Measurements from ENCODE around the gene SLC7A4. TPM values are rescaled to one million over a fixed set of nuclear protein-coding genes. Genes with fewer than 3 reads are reported as not detected.
"Not testable (repeated sequence)": the region's sequence is repeated elsewhere in the genome, so short reads cannot be mapped to it uniquely, and the experiment has no call there.

The SLC7A4 gene, protein sequence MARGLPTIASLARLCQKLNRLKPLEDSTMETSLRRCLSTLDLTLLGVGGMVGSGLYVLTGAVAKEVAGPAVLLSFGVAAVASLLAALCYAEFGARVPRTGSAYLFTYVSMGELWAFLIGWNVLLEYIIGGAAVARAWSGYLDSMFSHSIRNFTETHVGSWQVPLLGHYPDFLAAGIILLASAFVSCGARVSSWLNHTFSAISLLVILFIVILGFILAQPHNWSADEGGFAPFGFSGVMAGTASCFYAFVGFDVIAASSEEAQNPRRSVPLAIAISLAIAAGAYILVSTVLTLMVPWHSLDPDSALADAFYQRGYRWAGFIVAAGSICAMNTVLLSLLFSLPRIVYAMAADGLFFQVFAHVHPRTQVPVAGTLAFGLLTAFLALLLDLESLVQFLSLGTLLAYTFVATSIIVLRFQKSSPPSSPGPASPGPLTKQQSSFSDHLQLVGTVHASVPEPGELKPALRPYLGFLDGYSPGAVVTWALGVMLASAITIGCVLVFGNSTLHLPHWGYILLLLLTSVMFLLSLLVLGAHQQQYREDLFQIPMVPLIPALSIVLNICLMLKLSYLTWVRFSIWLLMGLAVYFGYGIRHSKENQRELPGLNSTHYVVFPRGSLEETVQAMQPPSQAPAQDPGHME
- total RNA-seq = 8.1 TPM

DNA sequence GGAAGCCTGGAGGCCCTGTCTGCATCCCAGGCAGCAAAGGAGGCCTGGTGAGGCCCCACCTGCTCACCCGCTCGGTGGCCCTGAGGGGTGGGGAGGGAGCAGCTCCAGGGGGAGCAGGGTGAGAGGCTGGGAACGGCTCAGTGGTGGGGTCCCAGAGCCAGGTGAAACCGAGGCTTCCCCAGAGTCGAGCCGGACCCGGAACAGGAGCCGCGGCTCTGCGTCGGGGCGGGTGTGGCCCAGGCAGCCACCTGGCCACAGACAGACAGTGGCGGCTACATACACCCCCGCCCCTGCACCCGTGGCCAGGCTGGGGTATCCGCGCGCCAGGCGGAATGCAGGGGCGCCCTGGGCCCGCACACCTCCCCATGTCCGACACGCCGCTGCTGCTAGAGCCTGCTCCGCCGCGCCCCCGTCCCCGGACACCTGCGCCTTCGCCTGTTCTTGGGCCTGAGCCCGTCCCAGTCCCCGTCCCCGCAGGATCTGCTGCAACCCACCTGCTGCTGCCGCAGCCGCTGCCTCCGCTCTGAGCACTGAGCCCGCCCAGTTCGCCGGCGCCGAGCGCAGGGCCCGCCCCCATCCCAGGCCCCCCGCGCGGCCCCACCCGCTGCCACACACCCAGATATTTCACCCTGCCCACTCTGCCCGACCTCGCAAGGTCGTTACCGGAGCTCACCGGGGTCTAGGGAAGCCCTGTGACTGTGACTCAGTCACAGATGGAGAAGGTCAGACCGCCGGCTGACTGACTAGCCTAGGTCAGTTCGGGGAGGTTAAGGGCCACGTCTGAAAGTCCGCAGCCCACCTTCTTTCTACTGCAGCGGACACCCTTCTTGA, at the start of gene SLC7A4:
TSS of gene SLC7A4 (minus strand) at position 525 of the 831 bp plus-strand sequence. CDS start 749 bp downstream, outside the sequence.
- DNase-seq (ENCODE audit: low spot score) = no peak

DNA sequence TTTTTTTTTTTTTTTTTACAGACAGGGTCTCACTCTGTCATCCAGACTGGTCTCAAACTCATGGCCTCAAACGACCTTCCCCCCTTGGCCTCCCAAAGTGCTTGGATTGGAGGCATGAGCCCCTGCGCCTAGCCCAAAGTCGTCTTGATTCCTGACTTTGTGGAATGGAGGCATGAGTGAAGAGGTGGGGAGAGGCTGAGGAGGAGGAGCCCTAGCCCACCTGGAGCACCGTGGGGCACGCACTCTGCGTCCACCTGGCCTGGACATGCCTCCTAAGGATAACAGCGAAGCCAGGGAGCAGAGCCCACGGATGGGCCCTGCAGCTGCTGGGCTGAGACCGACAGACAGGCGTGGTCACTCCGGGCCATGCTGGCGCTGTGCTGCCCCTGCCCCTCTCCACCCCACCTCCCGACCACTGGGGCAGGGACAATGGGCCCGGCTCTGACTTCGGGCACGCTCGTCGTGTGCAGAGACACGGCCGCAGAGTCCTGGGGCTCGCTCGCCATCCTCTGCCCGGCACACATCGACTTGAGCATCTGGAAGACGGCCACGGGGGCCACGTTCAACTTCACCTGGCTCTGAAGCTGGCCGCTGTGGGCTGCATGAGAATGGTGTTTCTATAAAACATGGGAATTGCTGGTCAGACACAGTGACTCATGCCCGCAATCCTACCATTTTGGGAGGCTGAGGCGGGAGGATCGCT, 48.2 kb upstream of the SLC7A4 start:
- DNase-seq (ENCODE audit: low spot score) = no peak

DNA sequence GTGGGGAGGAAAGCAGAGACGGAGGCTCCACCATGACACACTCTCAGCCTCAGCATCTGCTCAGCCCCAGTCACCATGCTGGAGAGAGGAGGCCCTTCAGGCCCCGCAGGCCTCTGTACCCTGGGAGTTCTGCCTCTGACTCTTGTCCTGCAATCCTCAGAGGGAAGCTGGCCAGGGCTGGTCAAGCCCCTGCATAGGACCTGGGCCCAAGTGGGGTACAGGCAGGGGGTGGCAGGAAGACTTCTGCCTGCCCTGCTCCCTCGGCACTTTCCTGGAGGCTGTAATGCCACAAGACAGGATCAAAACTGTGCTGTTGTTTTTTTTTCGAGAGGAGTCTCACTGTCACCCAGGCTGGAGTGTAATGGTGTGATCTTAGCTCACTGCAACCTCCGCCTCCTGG, 47.1 kb upstream of the SLC7A4 start:
- no peak for DNase-seq (ENCODE audit: low spot score)

DNA sequence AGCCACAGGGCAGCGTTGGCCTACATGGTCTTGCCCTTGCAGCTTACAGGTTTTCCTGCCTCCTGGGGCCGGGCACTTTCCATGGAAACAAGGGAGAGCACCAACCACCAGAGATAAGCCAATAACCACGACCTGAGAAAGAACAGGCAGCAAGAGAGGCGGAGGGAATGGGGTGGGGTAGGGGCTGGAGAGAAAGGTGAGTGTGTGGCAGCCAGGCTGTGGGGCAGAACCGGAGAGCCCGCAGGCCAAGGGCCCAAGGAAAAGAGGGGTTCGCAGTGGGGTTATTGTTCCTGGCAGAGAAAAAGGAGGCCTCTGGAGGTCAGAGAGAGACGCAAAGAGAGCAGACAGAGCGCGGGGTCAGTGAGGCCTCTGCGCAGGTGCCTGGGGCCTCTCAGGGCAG, 46.6 kb upstream of the SLC7A4 start:
- no peak for DNase-seq (ENCODE audit: low spot score)

DNA sequence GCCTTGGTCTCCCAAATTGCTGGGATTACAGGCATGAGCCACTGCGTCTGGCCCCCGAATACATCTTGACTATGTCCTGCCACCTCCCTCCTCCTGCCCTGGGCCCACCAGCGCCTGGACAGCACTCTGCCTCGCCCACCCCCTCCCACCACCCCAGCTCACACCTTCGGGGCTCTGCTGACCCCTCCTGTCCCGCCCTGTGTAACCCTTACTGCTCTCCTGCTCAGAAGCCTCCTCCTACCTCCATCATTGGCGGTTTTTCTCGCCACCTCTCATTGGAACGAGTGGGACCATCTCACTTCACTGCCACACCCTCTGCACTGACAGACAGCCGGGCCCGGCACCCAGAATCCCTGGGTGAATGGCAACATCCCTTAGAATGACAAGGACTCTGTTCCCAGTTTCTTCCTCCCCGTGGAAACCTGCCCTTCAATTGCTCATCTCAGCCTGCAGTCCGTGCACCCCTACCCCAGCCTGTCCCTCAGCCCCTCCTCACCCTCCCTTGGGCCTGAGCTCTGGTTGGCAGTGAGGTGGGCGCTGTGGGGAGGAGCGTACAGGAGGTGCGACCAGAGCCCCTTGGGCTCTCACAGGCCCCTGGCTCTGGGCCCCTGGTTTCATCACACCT, 45.6 kb upstream of the SLC7A4 start:
- DNase-seq (ENCODE audit: low spot score) = no peak

DNA sequence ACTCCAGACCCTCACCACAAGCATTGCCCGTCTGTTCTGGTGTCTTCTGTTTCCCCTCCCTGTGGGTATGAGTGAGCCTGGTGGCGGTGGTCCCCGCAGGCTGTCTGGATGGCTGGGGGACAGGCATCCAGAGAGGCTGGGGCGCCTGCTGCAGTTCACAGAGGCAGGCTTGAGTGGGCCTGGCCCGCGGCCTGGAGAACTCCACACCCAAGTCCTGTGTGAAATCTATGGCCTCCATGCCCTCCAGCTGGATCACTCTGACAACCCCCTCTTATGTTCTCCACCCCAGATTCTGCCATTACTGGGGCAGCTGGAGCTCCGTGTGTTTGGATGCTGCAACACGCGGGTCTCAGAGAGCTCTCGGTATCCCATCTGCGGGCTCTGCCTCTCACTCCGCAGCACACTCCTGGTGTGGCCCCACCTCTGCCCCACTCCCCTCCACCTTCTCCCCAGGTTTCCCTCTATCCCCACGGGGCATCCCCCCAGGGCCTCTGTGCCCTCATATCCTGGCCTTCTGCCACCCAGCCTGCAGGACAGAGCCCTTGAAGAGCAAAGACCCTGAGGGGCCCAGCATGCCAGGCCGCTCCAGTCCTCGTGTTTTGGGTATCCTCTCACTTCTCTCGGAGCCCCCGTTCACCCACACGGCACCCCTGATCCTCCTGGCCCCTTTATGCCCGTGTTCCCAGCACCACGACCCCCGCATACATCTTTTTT, 44.7 kb upstream of the SLC7A4 start:
- no peak for DNase-seq (ENCODE audit: low spot score)

DNA sequence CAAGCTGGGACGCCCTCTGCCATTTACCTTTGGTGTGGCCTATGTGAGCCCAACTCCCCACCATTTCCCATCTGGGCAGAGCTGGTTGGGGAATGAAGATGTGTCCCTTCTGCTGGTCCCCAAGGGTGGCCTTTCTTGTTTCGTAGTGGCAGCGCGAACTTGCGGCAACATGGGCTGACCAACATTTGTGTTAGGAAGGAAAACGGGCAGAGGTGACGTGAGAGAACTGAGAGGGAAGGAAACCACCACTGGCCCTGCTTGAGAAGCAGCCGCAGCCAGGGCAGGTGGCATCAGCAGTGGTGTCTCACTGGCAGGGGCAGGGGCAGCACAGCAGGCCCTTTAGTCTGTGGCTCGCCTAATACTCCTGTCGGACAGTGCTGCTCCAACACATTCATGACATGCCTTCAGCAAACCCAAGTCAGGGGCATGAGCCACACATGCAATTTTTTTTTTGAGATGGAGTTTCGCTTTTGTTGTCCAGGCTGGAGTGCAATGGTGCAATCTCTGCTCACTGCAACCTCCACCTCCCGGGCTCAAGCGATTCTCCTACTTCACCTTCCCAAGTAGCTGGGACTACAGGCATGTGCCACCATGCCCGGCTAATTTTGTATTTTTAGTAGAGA, 43.3 kb upstream of the SLC7A4 start:
- DNase-seq (ENCODE audit: low spot score) = no peak

DNA sequence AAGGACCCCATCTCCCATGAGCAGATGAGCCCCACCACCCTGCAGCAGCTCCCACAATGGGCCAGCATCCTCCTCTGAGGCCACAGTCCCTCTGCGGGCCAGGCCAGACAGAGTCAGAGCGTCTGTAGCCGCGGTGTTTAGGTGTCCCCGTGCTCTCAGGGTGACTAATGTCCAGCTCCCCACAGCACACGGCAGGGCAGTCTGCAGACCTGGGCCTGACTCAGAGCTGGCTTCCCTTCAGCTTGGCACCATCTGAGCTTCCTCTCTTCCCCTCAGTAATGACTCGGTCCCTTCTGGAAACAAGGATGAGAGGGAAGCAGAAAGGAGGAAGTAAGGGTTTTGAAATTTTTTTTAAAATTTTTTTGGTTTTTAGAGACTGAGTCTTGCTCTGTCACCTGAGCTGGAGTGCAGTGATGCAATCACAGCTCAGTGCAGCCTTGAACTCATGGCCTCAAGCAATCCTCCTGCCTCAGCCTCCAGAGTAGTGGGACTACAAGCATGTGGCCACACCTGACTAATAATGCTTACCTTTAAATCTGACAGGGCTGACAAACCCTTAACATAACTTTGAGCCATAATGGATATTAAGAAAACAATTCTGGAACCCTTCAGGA, 41.8 kb upstream of the SLC7A4 start:
- DNase-seq (ENCODE audit: low spot score) = no peak

DNA sequence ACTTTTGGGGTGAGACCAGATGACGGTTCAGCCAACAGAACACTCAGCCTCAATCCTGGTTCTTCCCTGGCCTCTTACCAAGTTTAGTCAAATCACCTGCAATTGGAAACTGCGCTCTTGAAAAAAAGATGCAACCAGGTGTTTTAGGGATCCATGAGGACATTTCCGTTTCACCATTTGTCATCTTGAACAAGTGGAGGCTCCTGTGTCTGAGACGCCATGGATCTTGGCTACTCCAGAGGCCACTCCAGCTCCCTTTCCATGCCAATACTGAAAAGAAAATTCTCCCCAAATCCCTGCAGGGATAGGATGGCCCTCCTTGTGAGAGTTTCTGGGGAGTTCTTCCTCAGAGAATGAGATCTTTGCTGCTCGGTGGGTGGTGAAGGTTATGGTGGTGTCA, 41.1 kb upstream of the SLC7A4 start:
- DNase-seq (ENCODE audit: low spot score) = no peak

DNA sequence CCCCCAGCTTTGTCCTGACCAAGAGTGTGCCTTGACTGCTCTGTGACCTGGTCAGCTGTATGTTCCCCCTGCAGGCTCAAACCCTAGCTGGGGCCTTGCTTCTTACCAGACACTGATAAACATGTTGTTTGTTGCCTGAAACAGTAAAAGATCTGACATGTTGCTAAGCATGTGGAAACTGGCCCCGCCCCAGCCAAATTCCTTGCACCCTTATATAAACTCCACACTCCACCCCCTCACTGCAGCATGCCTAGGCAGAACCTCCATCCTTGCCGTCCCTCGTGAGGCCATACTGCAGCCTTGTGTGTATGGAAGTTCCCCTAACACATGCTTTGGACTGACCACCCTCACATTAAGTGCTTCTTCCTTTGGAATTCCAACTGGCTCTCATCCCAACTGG, 40.7 kb upstream of the SLC7A4 start:
- DNase-seq (ENCODE audit: low spot score) = no peak

DNA sequence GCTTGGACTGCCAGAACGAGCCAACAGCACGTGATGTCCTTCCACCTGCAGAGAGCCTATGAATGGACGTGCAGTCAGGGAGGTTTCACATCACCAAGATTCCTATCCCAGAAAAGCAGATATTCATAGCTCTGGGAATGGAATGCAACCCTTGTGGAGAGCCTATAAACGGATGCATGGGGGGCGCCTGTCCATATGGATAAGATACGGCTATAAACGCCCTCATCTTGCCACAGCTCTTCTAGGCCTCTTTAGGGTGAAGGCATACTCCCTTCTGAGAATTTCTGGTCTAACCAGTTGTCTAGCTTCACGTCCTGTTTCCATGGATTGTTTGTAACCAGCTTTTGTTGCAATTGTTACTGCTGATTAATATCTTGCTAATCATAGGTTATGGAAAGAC, 39.4 kb upstream of the SLC7A4 start:
- not testable (repeated sequence) for DNase-seq (ENCODE audit: low spot score)

DNA sequence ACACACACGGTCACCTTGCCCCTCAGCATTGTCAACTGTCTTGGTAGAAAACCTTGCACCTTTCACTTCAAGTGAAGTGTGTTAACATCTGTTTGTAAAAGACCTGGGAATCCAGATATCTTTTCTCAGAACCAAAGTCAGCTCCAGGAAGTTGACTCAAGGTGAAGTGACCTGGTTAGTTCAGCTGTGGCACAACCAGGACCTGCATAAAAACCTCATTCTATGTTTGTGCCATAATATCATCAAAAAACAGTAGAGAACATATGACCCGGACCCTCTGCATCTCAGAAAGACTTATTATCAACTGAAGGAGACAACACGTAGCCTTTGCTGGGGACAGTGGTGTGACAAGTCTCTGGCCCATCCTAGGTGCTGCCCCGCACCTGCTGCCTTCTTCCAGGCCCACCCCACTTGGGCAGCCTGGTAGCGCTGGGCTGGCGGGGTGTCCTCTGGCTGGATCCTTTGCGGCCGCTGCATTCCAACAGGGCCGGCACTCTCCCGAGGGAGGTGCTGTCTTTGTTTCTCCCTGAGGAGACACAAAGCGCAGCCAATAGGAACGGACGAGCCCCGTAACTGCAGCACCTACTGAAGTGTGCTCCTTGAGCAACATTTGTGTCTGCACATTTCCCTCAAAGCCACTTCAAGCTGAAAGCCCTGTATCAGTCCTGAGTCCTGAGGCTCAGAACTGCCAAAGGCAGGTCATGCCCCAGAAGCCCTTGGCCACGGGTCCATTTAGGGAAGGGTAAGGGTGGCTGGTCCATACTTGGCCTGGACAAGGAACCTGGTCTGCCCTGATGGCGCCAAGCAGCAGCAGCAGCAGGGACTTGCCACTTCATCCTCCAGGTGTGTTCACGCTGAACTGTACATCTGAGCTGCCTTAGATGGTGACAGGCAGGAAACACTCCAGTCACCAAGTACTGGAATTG, 38.6 kb upstream of the SLC7A4 start:
- DNase-seq (ENCODE audit: low spot score) = no peak

DNA sequence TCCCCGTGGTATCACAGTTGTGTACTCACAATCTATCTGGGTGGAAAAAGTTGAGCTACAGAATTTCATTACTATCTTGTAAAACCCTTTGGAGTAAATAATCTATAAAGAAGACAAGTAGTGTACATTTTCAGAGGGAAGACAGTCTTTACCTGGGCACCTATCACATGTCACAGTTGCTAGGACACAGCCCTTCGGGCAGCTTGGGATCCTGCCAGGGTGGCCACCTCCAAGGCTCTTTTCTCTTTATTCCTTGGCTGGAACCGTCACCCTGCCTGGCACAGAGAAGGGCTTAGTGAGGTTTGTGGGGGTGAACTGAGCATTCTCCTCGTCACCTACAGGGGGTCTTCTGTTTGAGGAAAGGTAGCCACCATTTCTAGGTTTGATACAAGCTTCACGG, 37.0 kb upstream of the SLC7A4 start:
- no peak for DNase-seq (ENCODE audit: low spot score)

DNA sequence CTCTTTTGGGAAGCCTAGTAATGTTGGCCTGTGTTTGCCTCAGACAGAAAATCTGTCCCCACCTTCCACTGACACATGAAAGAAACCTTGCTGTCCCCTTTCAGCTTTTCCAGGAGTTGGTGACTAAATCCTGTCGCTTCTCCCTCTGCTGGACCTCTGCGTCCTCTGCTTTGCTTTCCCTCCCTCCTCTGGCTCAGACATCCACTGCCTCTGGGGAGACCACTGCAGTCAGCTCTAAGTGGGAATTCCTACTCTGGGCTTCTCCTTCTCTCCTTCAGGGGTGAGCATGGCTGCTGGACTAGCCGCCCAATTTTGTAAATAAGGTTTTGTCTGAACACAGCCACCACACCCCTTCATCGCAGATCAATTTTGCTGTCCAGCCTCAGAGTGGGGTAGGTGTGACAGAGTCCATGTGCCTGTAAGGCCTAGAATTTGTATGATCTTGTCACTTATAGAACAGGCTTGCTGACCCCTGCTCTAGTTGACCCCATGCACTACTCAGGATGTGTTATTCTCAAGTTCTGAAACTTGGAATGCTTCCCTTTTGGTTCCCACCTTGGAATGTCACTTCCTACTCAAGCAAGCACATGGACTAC, 36.4 kb upstream of the SLC7A4 start:
- no peak for DNase-seq (ENCODE audit: low spot score)

DNA sequence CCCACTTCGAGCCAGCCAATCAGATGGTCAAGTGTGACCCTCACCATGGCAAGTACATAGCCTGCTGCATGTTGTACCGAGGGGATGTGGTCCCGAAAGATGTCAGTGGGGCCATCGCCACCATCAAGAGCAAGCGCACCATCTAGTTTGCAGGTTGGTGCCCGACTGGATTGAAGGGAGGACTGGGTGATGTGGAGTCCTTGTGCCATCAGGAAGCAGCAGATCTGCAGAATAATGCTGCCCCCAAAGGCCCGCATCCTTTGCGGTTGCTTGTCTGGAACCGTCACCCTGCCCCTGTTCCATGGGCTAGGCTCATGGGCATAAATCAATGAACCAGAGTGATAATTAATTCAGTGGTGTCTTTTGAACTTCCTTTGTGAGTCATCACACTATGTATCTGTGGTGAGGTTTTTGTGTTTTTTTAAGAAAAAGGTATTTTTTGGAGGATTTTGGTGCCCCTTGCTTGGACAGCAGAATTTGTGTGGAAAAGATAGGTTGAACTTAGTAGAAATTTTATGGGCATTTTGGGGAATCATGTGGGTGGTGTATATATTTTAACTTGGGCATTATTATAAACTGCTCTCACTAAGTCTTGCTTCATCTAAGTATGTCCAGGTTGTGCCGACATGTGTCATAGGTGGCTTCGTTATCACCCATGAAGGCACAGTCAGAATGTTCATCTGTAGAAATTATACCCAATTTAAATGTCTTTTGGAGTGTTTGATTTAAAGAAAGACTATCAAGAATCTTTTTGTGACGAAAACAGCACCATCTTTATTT, 35.7 kb upstream of the SLC7A4 start:
- no peak for DNase-seq (ENCODE audit: low spot score)

DNA sequence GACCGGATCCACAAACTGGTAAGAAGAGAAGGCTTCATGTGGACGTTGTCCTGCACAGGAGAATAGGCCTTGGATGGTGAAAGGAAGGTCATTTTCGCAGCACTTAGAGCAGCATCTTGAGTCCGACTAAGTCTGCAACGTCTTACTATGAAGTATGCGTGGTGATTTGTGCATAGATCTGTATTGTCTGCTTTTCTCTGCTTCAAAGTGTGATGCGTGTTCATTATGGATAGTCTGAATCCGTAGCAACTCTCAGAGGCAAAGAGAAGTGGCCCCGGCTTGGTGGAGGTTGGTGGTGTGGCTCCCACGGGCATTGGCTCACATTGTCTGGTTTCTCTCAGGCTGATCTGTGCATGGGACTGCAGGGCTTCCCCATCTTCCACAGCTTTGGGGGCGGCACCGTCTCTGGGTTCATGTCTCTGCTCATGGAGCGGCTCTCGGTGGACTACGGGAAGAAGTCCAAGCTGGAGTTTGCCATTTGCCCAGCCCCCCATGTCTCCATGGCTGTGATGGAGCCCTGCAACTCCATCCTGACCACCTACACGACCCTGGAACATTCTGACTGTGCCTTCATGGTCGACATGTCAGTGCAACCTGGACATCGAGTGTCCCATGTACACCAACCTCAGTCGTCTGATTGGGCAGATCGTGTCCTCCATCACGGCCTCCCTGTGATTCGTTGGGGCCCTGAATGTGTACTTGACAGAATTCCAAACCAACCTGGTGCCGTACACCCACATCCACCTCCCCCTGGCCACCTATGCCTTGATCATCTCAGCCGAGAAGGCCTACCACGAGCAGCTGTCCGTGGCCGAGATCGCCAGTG, 34.9 kb upstream of the SLC7A4 start:
- no peak for DNase-seq (ENCODE audit: low spot score)

Measured in ureter (tissue), 1 donor.